PC-9 (cell line): Measurements from ENCODE around the gene TMEFF2. TPM values are rescaled to one million over a fixed set of nuclear protein-coding genes. Genes with fewer than 3 reads are reported as not detected.

Experiments
- BruUV-seq: library from RNA; stranded (reverse); fragments of 400-500 nt; replicated peaks from 2 replicates; lab custom pipeline; 2021; lab: Mats Ljungman, UMichigan
- CTCF ChIA-PET: fragments of 300-600 bp; sonication (Branson Sonifier 250); formaldehyde crosslinking; loops from one replicate; lab custom pipeline; 2022; ENCODE audit warnings: antibody characterized with exemption; lab: Charles Lee
- POLR2A ChIA-PET: fragments of 300-600 bp; sonication (Branson Sonifier 250); formaldehyde crosslinking; loops from one replicate; lab custom pipeline; 2022; ENCODE audit warnings: antibody characterized with exemption; ENCODE audit not compliant: unreplicated experiment; lab: Charles Lee
- DNase-seq, 2 experiments: peaks; one replicate each; pipeline versions ENCODE4 v3.0.0 to v3.0.0-alpha.2; 2015 to 2022; ENCODE audit warnings: mixed read lengths in 1 of 2
- H2AFZ ChIP-seq: fragments of 200-600 bp; sonication (generic); 2 replicates; pipeline ENCODE4 v1.8.1; 2017; ENCODE audit warnings: antibody characterized with exemption
- H3F3A ChIP-seq: fragments of 200-600 bp; sonication (generic); 2 replicates; pipeline ENCODE4 v1.8.1; 2017; ENCODE audit warnings: antibody characterized with exemption, mild to moderate bottlenecking, low read depth; ENCODE audit not compliant: insufficient read depth
- H3K27ac ChIP-seq: fragments of 200-600 bp; sonication (generic); 2 replicates; pipeline ENCODE4 v1.6.1; 2016; ENCODE audit warnings: mixed run types
- H3K27me3 ChIP-seq: fragments of 200-600 bp; sonication (generic); 2 replicates; pipeline ENCODE4 v1.6.1; 2016; ENCODE audit warnings: low read depth, mixed run types; ENCODE audit not compliant: insufficient read depth
- H3K36me3 ChIP-seq: fragments of 200-600 bp; sonication (generic); 2 replicates; pipeline ENCODE4 v1.6.1; 2016; ENCODE audit warnings: low read depth, mixed run types
- H3K4me1 ChIP-seq: fragments of 200-600 bp; sonication (generic); replicated peaks from 2 replicates; pipeline ENCODE4 v1.6.1; 2016; ENCODE audit warnings: mixed run types; ENCODE audit not compliant: insufficient read depth
- H3K4me2 ChIP-seq: fragments of 200-600 bp; sonication (generic); 2 replicates; pipeline ENCODE4 v1.6.1; 2017; ENCODE audit warnings: mixed run types
- H3K4me3 ChIP-seq: fragments of 200-600 bp; sonication (generic); 2 replicates; pipeline ENCODE4 v1.6.1; 2016; ENCODE audit warnings: mixed run types
- H3K79me2 ChIP-seq: fragments of 200-600 bp; sonication (generic); 2 replicates; pipeline ENCODE4 v1.6.1; 2017; ENCODE audit warnings: low read depth, mixed run types
- H3K9me2 ChIP-seq: fragments of 200-600 bp; sonication (generic); 2 replicates; pipeline ENCODE4 v1.8.1; 2017; ENCODE audit warnings: mild to moderate bottlenecking; ENCODE audit not compliant: insufficient read depth
- H3K9me3 ChIP-seq: fragments of 200-600 bp; sonication (generic); 2 replicates; pipeline ENCODE4 v1.8.1; 2016; ENCODE audit warnings: low read depth; ENCODE audit not compliant: insufficient read depth
- H4K20me1 ChIP-seq: fragments of 200-600 bp; sonication (generic); 2 replicates; pipeline ENCODE4 v1.8.1; 2017; ENCODE audit not compliant: insufficient read depth
- EZH2 ChIP-seq: fragments of 200-600 bp; sonication (generic); IDR thresholded peaks from 2 replicates; pipeline ENCODE4 v1.8.0; 2017; ENCODE audit warnings: antibody characterized with exemption, low read depth
- intact Hi-C: fragments of 100-400 bp; cut with micrococcal nuclease; formaldehyde crosslinking; loops from one replicate; pipeline ENCODE4 v1.10.0; 2022; ENCODE audit not compliant: unreplicated experiment
- total RNA-seq: library from RNA; stranded (reverse); gene quantifications from 2 replicates; pipeline ENCODE4 v1.2.3, GENCODE V29; 2021
- TF ChIP-seq, protein P1 (sequence below): fragments of 200-600 bp; sonication (generic); conservative IDR thresholded peaks from 2 replicates; pipeline ENCODE4 v1.6.1; 2017; ENCODE audit warnings: mixed run types, antibody characterized with exemption, mild to moderate bottlenecking, moderate library complexity

TMEFF2 gene
- total RNA-seq, 1 experiment from 2014 or later, result not detected

DNA sequence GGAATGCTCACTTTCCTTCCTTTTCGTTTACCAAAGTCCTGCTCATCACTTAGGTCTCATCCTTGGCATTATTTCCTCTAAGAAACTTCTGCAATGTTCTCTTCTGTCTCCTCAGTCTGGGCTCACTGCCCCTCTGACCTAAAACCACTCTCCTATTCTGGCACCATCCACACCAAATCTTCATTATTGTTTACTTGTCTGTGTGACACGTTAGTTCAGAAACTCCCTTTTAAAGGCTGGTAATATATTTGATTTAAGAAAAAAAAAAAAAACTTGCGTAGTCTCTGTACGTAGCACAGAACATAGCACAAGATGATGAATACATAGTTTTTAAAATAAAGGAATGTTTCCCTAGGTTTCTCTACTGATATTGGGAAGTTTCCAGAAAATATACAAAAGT is 229.0 kb downstream of the TMEFF2 start:
- Histone ChIP-seq H2AFZ (no peak overlapping the region), H3K36me3 (no peaks in the 10 kb centered on the region), H3K9me2 (no peaks in the 10 kb centered on the region), H3K27ac (no peak overlapping the region), H3K27me3 (no peaks in the 10 kb centered on the region), H3K4me1 (no peaks in the 10 kb centered on the region), H3F3A (no peaks in the 10 kb centered on the region), H3K4me2 (no peak overlapping the region), H4K20me1 (no peaks in the 10 kb centered on the region), H3K9me3 (no peaks in the 10 kb centered on the region), H3K4me3 (no peak overlapping the region), H3K79me2 (no peaks in the 10 kb centered on the region)
- DNase-seq, result no peak
- no peak for TF ChIP-seq EZH2
- TF ChIP-seq, protein P1, sequence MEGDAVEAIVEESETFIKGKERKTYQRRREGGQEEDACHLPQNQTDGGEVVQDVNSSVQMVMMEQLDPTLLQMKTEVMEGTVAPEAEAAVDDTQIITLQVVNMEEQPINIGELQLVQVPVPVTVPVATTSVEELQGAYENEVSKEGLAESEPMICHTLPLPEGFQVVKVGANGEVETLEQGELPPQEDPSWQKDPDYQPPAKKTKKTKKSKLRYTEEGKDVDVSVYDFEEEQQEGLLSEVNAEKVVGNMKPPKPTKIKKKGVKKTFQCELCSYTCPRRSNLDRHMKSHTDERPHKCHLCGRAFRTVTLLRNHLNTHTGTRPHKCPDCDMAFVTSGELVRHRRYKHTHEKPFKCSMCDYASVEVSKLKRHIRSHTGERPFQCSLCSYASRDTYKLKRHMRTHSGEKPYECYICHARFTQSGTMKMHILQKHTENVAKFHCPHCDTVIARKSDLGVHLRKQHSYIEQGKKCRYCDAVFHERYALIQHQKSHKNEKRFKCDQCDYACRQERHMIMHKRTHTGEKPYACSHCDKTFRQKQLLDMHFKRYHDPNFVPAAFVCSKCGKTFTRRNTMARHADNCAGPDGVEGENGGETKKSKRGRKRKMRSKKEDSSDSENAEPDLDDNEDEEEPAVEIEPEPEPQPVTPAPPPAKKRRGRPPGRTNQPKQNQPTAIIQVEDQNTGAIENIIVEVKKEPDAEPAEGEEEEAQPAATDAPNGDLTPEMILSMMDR, result no peak
- CTCF ChIA-PET, result no interaction called here
- BruUV-seq, result no TSS peak
- POLR2A ChIA-PET, result no interaction called here
- intact Hi-C loops, result no loop called here

DNA sequence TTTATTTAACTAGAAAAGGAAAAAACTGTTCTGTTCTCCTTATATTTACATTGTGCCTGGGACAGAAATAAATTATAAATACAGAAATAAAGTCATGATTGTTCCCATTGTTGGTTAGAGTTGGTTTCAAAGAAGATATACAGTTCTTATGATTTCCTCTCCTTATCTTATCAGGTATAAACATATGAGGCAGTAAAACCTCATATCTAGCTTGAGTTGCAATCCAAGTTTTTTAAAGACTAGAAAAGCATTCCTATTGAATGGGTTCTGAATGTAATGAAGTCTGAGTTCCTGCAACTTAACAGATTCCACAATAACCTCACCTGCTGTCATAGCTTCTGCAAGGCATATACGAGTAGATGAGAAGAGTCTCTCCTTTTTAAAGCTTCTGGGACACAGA is 233.2 kb downstream of the TMEFF2 start:
- intact Hi-C loops, result no loop called here
- CTCF ChIA-PET, result no interaction called here

DNA sequence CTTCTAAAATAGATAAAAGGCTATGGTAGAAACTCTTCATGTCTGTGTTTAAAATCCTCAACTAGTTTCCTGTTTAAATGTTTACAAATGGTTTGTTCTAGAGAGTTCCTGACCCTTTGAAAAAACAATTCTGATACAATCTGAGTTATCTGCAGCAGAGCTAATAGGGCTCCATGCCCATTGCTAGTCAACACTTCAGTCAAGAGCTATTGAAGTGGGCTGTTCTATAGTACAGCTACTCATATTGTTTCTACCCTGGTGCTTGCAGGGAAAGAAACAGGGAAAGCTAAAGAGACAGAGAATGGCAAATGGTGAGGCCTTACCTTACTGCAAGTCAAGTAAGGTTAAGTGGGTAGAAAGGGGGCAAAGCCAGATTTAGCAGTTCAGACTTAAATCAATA is 235.5 kb downstream of the TMEFF2 start:
- H3K36me3 ChIP-seq, result no peaks in the 10 kb centered on the region
- BruUV-seq, result no TSS peak
- ChIA-PET CTCF (no interaction called here), POLR2A (no interaction called here)
- no peaks in the 10 kb centered on the region for H4K20me1 ChIP-seq
- H3K27me3 ChIP-seq, result no peaks in the 10 kb centered on the region
- no peak overlapping the region for H3K27ac ChIP-seq
- no peaks in the 10 kb centered on the region for H3F3A ChIP-seq
- H3K9me2 ChIP-seq, result no peaks in the 10 kb centered on the region
- H3K79me2 ChIP-seq, result no peaks in the 10 kb centered on the region
- H3K4me3 ChIP-seq, result no peak overlapping the region
- no peak overlapping the region for H3K4me2 ChIP-seq
- intact Hi-C loops, result no loop called here
- TF ChIP-seq, protein P1, result no peak
- no peak for TF ChIP-seq EZH2
- no peak for DNase-seq
- H2AFZ ChIP-seq, result no peak overlapping the region
- H3K4me1 ChIP-seq, result no peaks in the 10 kb centered on the region
- no peaks in the 10 kb centered on the region for H3K9me3 ChIP-seq

More for the DNA sequence above, 233.2 kb downstream of the TMEFF2 start:
- H3K79me2 ChIP-seq, result no peaks in the 10 kb centered on the region
- TF ChIP-seq EZH2, result no peak
- TF ChIP-seq, protein P1, result no peak
- no peak overlapping the region for H3K4me3 ChIP-seq
- H3F3A ChIP-seq, result no peaks in the 10 kb centered on the region
- no peaks in the 10 kb centered on the region for H3K4me1 ChIP-seq
- no peak overlapping the region for H3K27ac ChIP-seq
- H3K9me3 ChIP-seq, result no peaks in the 10 kb centered on the region
- BruUV-seq, result no TSS peak
- no peaks in the 10 kb centered on the region for H3K9me2 ChIP-seq
- no peak overlapping the region for H2AFZ ChIP-seq
- no peaks in the 10 kb centered on the region for H3K27me3 ChIP-seq
- H4K20me1 ChIP-seq, result no peaks in the 10 kb centered on the region
- no peak overlapping the region for H3K4me2 ChIP-seq
- no peak for DNase-seq
- H3K36me3 ChIP-seq, result no peaks in the 10 kb centered on the region
- POLR2A ChIA-PET, result no interaction called here
